K562 (cell line): ENCODE measurements around the gene ABT1. TPM values are rescaled to one million over a fixed set of nuclear protein-coding genes. Genes with fewer than 3 reads are reported as not detected.

ENCODE experiments used
- CREM ChIP-seq: IDR thresholded peaks from 2 replicates; pipeline ENCODE4 v1.6.1; 2014; ENCODE audit warnings: antibody characterized with exemption, low read depth
- GTF2F1 ChIP-seq: IDR thresholded peaks from 2 replicates; pipeline ENCODE4 v1.6.1; 2011; ENCODE audit warnings: low read depth, low read length, improper control_type of control experiment
- KDM2B ChIP-seq: fragments of 250-450 bp; sonication (Bioruptor Pico); IDR thresholded peaks from 2 replicates; pipeline ENCODE4 v1.8.0; 2021; ENCODE audit warnings: mild to moderate bottlenecking, moderate library complexity
- MYNN ChIP-seq, 2 experiments: sonication (generic); formaldehyde crosslinking in 1 of 2; IDR thresholded peaks; 2 replicates each; pipeline versions ENCODE4 v1.5.0 to v1.6.1; 2016 to 2020; ENCODE audit warnings: antibody characterized with exemption in 1 of 2, missing genetic modification reagents in 1 of 2
- NFATC3 ChIP-seq: fragments of 450-650 bp; IDR thresholded peaks from 2 replicates; pipeline ENCODE4 v1.6.1; 2017; ENCODE audit warnings: mild to moderate bottlenecking
- POLR3G ChIP-seq: IDR thresholded peaks from 2 replicates; pipeline ENCODE4 v1.6.1; 2011; ENCODE audit not compliant: insufficient read length, insufficient replicate concordance; ENCODE audit errors: extremely low read depth
- RNF2 ChIP-seq: sonication (generic); IDR thresholded peaks from 2 replicates; pipeline ENCODE4 v1.6.1; 2016
- SOX6 ChIP-seq: fragments of 450-650 bp; IDR thresholded peaks from 2 replicates; pipeline ENCODE4 v1.6.1; 2014; ENCODE audit warnings: mild to moderate bottlenecking
- SREBF1 ChIP-seq: fragments of 150-350 bp; IDR thresholded peaks from 2 replicates; pipeline ENCODE4 v1.6.1; 2014; ENCODE audit warnings: antibody characterized with exemption, low read depth, low read length, borderline replicate concordance
- SRSF1 ChIP-seq: fragments of 200-400 bp; formaldehyde crosslinking; IDR thresholded peaks from 2 replicates; pipeline ENCODE4 v1.6.1; 2017; ENCODE audit warnings: mild to moderate bottlenecking, low read depth, low read length, moderate library complexity
- TRIM24 ChIP-seq, 2 experiments: fragments of 450-650 bp; IDR thresholded peaks; 2 replicates each; pipeline ENCODE4 v1.6.1; 2016
- ZBTB5 ChIP-seq: fragments of 450-650 bp; IDR thresholded peaks from 2 replicates; pipeline ENCODE4 v1.6.1; 2017; ENCODE audit warnings: antibody characterized with exemption
- ZNF592 ChIP-seq: fragments of 450-650 bp; IDR thresholded peaks from 2 replicates; pipeline ENCODE4 v1.6.1; 2017; ENCODE audit warnings: antibody characterized with exemption, mild to moderate bottlenecking
- polyA plus RNA-seq, 8 experiments: library from polyadenylated mRNA; depleted of rRNA in 4 of 8; stranded (reverse) in 5 of 8; unstranded in 3 of 8; fragments of >200 nt; fragmentation: Nextera tagmentation in 2 of 8; fragmentation: Illumina TruSeq in 1 of 8; extraction: Ambion mirVana in 2 of 8; extraction: Trizol in 1 of 8; gene quantifications; 2 replicates each; pipeline versions ENCODE4 v1.2.1 to v1.2.3, GENCODE V29; 2011 to 2014; ENCODE audit warnings: inconsistent platforms in 1 of 8, missing spikeins in 1 of 8
- total RNA-seq, 7 experiments: library from RNA; depleted of rRNA in 6 of 7; stranded (reverse); fragments of >200 nt in 6 of 7; fragmentation: Illumina TruSeq in 2 of 7; extraction: Trizol in 2 of 7; gene quantifications; 2 replicates each; pipeline versions ENCODE4 v1.2.1 to v1.2.3, GENCODE V29; 2011 to 2021; ENCODE audit warnings: low replicate concordance in 1 of 7
- TF ChIP-seq, protein P1 (sequence below): fragments of 250-450 bp; sonication (Bioruptor Pico); IDR thresholded peaks from 2 replicates; pipeline ENCODE4 v1.5.1; 2021; ENCODE audit warnings: mild to moderate bottlenecking
- TF ChIP-seq, protein P2 (sequence below): sonication (generic); formaldehyde crosslinking; IDR thresholded peaks from 2 replicates; pipeline ENCODE4 v1.8.1; 2023; ENCODE audit warnings: mild to moderate bottlenecking, missing genetic modification reagents

ABT1 gene
- total and polyA plus RNA-seq, 9 of the 15 experiments (the other 6 are each of a cell fraction or from before 2014, with no cell fraction given): 8.8 to 52.7 (median 40.7) TPM

DNA sequence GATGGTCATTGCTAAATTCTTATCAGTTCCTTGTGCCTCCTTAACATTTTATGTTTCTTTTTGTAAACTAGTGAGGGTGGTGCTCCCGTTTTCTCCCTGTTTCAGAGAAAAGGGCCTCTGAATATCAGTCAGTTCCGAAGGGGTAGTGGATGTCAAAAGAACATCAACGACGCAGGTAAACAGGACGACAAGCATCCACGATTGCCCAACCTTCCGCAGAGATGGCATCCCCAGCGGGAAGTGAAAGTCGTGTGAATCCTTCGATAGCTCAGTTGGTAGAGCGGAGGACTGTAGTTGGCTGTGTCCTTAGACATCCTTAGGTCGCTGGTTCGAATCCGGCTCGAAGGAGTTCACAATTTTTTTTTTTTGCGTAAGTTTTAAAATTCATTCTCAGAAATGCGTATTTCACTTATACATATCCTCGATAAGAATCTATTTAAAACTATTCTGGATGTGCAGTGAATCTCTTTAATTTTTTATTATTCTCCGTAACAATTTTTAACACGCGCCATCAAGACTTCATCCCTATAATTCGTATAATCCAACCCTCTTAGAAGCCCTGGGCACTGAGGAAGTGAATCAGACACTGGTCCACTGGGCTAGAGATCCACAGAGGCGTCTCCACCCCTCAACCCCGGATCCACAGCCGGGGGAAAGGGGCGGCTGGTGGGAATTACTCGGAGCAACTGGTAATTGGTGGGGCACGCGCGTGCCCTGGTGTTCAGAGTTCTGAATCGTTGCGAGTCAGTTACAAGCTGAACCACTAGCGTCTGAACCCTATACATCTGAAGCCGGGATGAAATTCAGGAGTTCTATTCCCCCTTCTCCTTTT is 27.9 kb upstream of the ABT1 start (continued):
- peak; percentile 84 for TF ChIP-seq ZBTB5
- TF ChIP-seq, protein P1, sequence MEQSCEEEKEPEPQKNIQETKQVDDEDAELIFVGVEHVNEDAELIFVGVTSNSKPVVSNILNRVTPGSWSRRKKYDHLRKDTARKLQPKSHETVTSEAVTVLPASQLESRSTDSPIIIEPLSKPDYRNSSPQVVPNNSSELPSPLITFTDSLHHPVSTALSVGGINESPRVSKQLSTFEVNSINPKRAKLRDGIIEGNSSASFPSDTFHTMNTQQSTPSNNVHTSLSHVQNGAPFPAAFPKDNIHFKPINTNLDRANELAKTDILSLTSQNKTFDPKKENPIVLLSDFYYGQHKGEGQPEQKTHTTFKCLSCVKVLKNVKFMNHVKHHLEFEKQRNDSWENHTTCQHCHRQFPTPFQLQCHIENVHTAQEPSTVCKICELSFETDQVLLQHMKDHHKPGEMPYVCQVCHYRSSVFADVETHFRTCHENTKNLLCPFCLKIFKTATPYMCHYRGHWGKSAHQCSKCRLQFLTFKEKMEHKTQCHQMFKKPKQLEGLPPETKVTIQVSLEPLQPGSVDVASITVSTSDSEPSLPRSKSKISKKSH (CRISPR knock-in tag): no peak
- peak; percentile 72; the same call in 1 of the 2 replicates for TF ChIP-seq SREBF1
- TF ChIP-seq KDM2B (CRISPR knock-in tag): peak; percentile 28; the same call in 1 of the 2 replicates
- TF ChIP-seq NFATC3: 0 out of 2 replicates have a peak, but pooled peaks have one; percentile 45
- 0 out of 2 replicates have a peak, but pooled peaks have one; percentile 57 for TF ChIP-seq GTF2F1
- peak; percentile 92 for TF ChIP-seq CREM
- peak; percentile 78 for TF ChIP-seq POLR3G
- peak; percentile 32 to 53; a peak in 3 of 4 replicates for TF ChIP-seq TRIM24 (IDR thresholded peaks at IDR 0.05)
- TF ChIP-seq ZNF592: peak; percentile 86
- TF ChIP-seq MYNN (IDR thresholded peaks at IDR 0.05): peak; percentile 44; the same call in 1 of the 2 replicates
- TF ChIP-seq MYNN (CRISPR knock-in tag; IDR thresholded peaks at IDR 0.05): no peak
- peak; percentile 96 for TF ChIP-seq RNF2
- no peak for TF ChIP-seq SRSF1
- TF ChIP-seq SOX6: peak; percentile 70; the same call in 1 of the 2 replicates
- TF ChIP-seq, protein P2, sequence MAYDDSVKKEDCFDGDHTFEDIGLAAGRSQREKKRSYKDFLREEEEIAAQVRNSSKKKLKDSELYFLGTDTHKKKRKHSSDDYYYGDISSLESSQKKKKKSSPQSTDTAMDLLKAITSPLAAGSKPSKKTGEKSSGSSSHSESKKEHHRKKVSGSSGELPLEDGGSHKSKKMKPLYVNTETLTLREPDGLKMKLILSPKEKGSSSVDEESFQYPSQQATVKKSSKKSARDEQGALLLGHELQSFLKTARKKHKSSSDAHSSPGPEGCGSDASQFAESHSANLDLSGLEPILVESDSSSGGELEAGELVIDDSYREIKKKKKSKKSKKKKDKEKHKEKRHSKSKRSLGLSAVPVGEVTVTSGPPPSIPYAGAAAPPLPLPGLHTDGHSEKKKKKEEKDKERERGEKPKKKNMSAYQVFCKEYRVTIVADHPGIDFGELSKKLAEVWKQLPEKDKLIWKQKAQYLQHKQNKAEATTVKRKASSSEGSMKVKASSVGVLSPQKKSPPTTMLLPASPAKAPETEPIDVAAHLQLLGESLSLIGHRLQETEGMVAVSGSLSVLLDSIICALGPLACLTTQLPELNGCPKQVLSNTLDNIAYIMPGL (CRISPR knock-in tag): peak; percentile 99
